Cardiac muscle cell (in vitro differentiated cells and primary cell): ENCODE results near the gene FBXO24. TPM values are rescaled to one million over a fixed set of nuclear protein-coding genes. Genes with fewer than 3 reads are reported as not detected.
A peak's percentile ranks its signal among the peaks of the same experiment; 100 is the strongest.
"Not testable (repeated sequence)": the region's sequence is repeated elsewhere in the genome, so short reads cannot be mapped to it uniquely, and the experiment has no call there.

ENCODE experiments used
- DNase-seq, 2 donors: peaks; one replicate each; pipeline versions ENCODE4 v3.0.0 to v3.0.0-alpha.2; 2010 to 2017; ENCODE audit warnings: low read depth in 1 of 2, low spot score in 1 of 2
- H3K27ac ChIP-seq: fragments of 200-600 bp; sonication (generic); 2 replicates; pipeline ENCODE4 v1.5.1; 2016
- H3K27me3 ChIP-seq: fragments of 200-600 bp; sonication (generic); 2 replicates; pipeline ENCODE4 v1.6.0; 2016; ENCODE audit warnings: control low read depth
- H3K36me3 ChIP-seq: fragments of 200-600 bp; sonication (generic); 2 replicates; pipeline ENCODE4 v1.5.1; 2016; ENCODE audit warnings: control low read depth
- H3K4me1 ChIP-seq: fragments of 200-600 bp; sonication (generic); 2 replicates; pipeline ENCODE4 v1.8.1; 2017; ENCODE audit warnings: low read depth, mild to moderate bottlenecking, mixed run types
- H3K4me3 ChIP-seq: fragments of 200-600 bp; sonication (generic); 2 replicates; pipeline ENCODE4 v1.5.1; 2016; ENCODE audit warnings: mild to moderate bottlenecking
- H3K9me3 ChIP-seq: fragments of 200-600 bp; sonication (generic); 2 replicates; pipeline ENCODE4 v1.5.1; 2017; ENCODE audit warnings: low read depth, mild to moderate bottlenecking, control low read depth
- polyA plus RNA-seq: library from polyadenylated mRNA; unstranded; fragments of >200 nt; fragmentation: Nextera tagmentation; extraction: Ambion mirVana; gene quantifications from 2 replicates; pipeline ENCODE4 v1.2.1, GENCODE V29; 2016
- total RNA-seq: library from RNA; depleted of rRNA; stranded (reverse); fragments of >200 nt; gene quantifications from 2 replicates; pipeline ENCODE4 v1.2.3, GENCODE V29; 2016
- TF ChIP-seq, protein P1 (sequence below): IDR thresholded peaks from 2 replicates; pipeline ENCODE4 v1.5.1; 2012; ENCODE audit warnings: low read depth, mild to moderate bottlenecking, low read length

Gene FBXO24
- total and polyA plus RNA-seq, 2 experiments from 2014 or later: 1.9 to 2.3 TPM

DNA sequence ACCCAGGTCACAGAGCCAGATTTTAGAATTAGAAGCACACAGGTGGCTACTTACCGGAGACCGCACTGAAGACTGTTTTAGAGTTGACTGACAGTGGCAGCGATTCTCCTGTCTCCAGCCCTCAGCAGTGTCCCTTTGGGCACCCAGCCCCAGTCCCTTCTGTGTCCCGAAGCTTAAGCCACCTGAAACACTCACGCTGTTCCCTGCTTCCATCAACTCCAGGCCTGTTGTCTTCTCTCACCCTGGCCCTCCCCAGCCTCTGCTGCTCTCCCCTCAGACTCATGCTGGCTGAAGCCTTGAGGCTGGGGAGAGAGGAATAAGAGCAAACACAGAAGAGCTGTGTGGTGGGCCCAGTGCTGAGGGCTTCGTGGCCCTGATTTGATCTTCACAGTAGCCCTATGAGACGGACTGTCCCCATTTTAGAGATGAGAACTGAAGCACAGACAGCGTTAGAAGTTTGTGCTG is 23.0 kb upstream of the FBXO24 start:
- DNase-seq: no peak
- H3K27ac ChIP-seq: no peak overlapping the region
- no peaks in the 10 kb centered on the region for H3K27me3 ChIP-seq
- no peak overlapping the region for H3K4me3 ChIP-seq
- no peaks in the 10 kb centered on the region for H3K36me3 ChIP-seq
- no peaks in the 10 kb centered on the region for H3K4me1 ChIP-seq
- TF ChIP-seq, protein P1, sequence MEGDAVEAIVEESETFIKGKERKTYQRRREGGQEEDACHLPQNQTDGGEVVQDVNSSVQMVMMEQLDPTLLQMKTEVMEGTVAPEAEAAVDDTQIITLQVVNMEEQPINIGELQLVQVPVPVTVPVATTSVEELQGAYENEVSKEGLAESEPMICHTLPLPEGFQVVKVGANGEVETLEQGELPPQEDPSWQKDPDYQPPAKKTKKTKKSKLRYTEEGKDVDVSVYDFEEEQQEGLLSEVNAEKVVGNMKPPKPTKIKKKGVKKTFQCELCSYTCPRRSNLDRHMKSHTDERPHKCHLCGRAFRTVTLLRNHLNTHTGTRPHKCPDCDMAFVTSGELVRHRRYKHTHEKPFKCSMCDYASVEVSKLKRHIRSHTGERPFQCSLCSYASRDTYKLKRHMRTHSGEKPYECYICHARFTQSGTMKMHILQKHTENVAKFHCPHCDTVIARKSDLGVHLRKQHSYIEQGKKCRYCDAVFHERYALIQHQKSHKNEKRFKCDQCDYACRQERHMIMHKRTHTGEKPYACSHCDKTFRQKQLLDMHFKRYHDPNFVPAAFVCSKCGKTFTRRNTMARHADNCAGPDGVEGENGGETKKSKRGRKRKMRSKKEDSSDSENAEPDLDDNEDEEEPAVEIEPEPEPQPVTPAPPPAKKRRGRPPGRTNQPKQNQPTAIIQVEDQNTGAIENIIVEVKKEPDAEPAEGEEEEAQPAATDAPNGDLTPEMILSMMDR: no peak
- no peaks in the 10 kb centered on the region for H3K9me3 ChIP-seq

DNA sequence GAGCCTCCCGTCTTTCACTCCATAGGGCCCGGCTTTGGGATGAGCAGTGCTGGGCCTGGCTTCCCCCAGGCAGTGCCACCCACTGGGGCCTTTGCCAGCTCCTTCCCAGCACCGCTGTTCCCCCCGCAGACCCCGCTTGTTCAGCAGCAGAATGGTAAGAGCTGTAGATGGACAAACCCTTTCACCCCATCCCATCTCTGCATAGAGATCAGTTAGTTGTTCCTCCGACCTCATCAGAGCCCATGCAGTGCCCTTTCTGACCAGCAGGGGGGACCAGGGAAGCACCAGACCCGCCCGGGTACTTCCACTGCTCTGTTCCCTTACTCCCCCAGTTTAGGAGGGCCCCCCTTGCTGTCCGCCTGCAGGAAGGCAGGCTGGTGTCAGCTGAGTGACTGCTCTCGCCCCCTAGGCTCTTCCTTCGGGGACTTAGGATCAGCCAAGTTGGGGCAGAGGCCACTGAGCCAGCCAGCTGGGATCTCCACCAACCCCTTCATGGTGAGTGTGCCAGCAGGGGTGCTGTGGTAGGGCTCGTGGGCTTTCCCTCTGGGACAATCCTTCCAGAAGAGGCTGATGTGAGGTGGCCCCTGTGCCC is 22.2 kb upstream of the FBXO24 start:
- DNase-seq: peak; percentile 78 to 81
- Histone ChIP-seq H3K9me3 (no peaks in the 10 kb centered on the region), H3K4me3 (no peak overlapping the region), H3K27ac (no peak overlapping the region), H3K27me3 (no peaks in the 10 kb centered on the region), H3K4me1 (no peaks in the 10 kb centered on the region), H3K36me3 (no peaks in the 10 kb centered on the region)
- TF ChIP-seq, protein P1: peak; percentile 99

DNA sequence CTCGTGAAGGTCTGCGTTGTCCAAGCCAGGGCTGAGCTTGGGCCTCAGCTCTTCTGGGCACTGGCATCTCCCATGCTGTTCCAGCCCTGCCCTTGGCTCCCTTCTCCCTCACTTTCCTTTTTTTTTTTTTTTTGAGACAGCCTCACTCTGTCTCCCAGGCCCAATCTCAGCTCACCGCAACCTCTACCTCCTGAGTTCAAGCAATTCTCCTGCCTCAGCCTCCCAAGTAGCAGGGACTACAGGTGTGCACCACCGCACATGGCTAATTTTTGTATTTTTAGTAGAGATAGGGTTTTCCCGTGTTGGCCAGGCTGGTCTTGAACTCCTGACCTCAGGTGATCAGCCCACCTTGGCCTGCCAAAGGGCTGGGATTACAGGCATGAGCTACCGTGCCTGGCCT is 21.7 kb upstream of the FBXO24 start:
- not testable (repeated sequence) for H3K36me3 ChIP-seq, DNase-seq, H3K4me1 ChIP-seq, H3K27me3 ChIP-seq, H3K4me3 ChIP-seq, H3K9me3 ChIP-seq, H3K27ac ChIP-seq

DNA sequence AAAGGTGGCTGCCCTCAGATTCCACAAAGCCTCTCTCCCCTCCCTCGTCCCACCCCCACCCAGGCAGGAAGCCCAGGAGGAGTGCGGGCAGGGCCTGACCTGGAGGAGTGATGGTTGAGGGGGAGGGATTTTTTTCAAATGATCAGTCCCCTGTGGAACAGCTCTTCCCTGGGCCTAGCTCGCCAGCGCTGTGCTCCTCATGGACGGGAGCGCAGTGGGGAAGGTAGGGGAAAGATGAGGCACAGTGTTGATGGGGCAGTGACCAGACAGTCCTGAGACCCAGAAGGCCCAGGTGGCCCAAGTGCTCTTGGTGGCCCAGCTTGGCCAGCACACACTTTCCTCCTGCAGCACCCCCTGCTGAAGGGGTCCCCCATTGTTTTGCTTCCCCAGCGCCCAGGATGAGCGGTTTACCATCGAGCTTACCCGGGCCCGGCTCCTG is 21.0 kb upstream of the FBXO24 start:
- H3K4me1 ChIP-seq: no peaks in the 10 kb centered on the region
- H3K27me3 ChIP-seq: no peaks in the 10 kb centered on the region
- H3K27ac ChIP-seq: no peak overlapping the region
- TF ChIP-seq, protein P1: no peak
- H3K36me3 ChIP-seq: no peaks in the 10 kb centered on the region
- no peaks in the 10 kb centered on the region for H3K9me3 ChIP-seq
- DNase-seq: no peak
- no peak overlapping the region for H3K4me3 ChIP-seq

DNA sequence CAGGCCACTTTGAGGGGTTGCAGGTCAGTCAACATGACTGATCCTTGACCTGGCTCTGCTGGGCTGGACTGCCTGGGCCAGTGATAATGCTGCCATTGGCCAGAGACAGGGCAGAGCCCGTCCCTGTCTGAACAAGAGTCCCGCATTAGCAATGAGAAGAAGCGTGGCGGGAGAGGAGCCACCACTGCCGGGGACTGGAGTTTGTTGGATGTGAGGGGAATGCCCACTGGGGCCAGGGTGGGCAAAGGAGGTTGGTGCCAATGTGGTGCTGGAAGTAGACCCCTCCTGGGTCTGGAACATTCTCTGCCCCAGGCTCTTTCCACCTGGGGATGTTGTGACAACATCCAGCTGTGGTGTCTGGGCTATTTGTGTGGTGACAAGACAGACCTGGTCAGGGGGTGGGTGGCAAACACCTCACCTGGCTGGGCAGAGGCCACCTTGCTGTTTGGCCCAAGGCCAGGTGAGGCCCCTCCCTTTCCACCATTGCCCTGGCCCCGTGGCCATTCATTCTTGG is 20.1 kb upstream of the FBXO24 start:
- H3K36me3 ChIP-seq: no peaks in the 10 kb centered on the region
- no peaks in the 10 kb centered on the region for H3K9me3 ChIP-seq
- H3K27me3 ChIP-seq: no peaks in the 10 kb centered on the region
- no peak overlapping the region for H3K27ac ChIP-seq
- H3K4me3 ChIP-seq: no peak overlapping the region
- TF ChIP-seq, protein P1: no peak
- DNase-seq: no peak
- peaks cover 7% of the 10 kb centered on the region for H3K4me1 ChIP-seq

DNA sequence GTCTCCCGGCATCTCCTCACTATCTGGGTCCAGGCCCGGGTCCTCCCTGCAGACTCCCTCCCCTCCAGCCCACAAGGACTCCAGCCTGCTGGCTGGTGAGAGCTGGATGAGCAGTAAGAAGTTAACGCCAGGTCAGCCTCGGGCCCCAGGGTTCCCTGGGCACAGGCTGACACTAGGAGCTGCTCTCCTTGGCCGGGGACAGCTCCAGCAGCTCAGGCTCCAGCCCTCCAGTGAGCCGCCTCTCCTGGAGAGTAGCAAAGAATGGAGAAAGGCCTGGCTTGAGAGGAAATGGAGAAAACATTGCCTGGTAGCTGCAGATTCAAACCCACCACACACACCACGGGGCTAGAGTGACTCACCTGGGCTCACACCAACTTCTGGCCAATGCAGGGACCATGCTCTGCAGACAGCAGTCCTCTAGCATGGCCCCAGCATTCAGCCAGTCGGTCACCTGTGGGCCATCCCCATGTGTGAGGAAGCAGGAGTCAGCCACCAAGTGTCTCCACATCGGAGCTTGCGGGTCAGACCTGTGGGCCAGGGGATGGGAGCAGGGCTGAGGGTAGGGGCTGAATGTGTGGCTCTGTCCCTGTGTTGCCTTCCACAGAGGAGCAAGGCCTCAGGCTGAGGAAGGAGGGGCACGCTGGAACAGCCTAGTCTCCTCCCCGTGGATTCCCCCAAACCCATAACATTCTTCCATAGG is 18.9 kb upstream of the FBXO24 start:
- Histone ChIP-seq H3K27me3 (no peaks in the 10 kb centered on the region), H3K4me3 (no peak overlapping the region), H3K36me3 (no peaks in the 10 kb centered on the region), H3K9me3 (no peaks in the 10 kb centered on the region), H3K27ac (peak overlapping the region; percentile 32), H3K4me1 (peaks cover 12% of the 10 kb centered on the region)
- no peak for DNase-seq
- TF ChIP-seq, protein P1: no peak
